ENCODE data around the gene IGF2BP2.
A peak's percentile ranks its signal among the peaks of the same experiment; 100 is the strongest.
"Not testable (repeated sequence)": the region's sequence is repeated elsewhere in the genome, so short reads cannot be mapped to it uniquely, and the experiment has no call there.

Gene IGF2BP2

GRCh38 chr3:185797993-185798830, 26.6 kb downstream of the IGF2BP2 start:
- no peak for DNase-seq (ENCODE audit: low read depth)

DNA sequence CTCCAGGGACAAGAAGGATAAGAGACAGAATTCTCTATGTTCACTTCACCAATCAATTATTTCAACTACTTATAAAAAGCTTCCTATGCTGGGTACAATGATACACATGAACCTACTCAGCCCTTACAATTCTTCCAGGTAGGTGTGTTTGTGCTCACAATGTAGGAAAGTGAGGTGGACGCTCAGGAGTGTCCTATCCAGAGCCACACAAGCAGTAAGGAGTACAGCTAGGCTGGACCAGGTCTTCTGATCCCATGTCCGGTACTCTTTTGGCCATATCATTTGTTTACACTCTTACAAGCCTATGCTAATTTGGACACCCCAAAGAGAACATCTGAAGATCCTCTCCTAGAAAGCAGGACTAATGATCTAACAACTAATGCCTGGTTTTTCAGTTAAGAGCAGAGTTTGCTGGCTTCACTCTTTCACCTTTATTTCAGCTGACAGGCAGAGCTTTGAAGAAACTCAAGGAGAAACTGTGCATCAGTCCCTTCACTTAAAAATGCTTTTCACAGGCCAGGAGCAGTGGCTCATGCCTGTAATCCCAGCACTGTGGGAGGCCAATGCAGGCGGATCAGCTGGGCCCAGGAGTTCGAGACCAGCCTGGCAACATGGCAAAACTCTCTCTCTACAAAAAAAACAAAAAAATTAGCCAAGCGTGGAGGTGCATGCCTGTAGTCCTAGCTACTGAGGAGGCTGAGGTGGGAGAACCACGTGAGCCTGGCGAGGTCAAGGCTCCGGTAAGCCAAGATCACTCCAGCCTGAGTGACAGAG, 27.5 kb downstream of the IGF2BP2 start:
- no peak for DNase-seq (ENCODE audit: low read depth)

DNA sequence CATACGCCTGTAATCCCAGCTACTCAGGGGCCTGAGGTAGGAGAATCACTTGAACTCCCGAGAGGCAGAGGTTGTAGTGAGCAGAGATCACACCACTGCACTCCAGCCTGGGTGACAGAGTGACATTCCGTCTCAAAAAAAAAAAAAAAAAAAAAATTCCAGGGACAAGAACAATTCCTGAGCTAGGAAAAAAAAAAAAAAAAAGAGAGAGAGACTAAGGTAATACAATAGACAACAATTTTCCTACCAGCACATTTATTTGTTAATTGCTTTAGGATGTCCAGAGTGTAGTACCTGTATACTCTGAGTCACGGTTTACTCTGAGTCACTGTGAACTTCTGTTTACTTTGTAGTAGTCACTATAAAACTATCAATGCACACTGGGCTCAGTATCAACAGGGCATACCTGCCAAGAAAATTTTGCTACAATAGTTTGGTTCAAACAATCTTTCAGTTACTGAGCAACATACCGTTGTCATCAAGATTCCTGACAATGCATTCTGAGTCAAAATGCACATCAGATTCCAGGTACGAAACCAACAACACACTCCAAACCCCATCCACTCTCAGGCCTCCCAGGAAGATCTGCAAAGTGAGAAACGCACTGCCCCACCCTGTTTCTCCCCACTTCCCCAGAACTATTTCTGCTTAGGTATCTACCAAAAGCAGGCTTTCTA, 28.3 kb downstream of the IGF2BP2 start:
- DNase-seq (ENCODE audit: low read depth) = peak; percentile 78

GRCh38 chr3:185793381-185793780, 31.5 kb downstream of the IGF2BP2 start:
- no peak for DNase-seq (ENCODE audit: low read depth)

GRCh38 chr3:185792955-185793354, 31.9 kb downstream of the IGF2BP2 start:
- no peak for DNase-seq (ENCODE audit: low read depth)

- DNase-seq (ENCODE audit: low read depth) = no peak
Observed at GRCh38 chr3:185789891-185790830, 34.7 kb downstream of the IGF2BP2 start.

GRCh38 chr3:185789134-185789533, 35.7 kb downstream of the IGF2BP2 start:
- no peak for DNase-seq (ENCODE audit: low read depth)

DNA sequence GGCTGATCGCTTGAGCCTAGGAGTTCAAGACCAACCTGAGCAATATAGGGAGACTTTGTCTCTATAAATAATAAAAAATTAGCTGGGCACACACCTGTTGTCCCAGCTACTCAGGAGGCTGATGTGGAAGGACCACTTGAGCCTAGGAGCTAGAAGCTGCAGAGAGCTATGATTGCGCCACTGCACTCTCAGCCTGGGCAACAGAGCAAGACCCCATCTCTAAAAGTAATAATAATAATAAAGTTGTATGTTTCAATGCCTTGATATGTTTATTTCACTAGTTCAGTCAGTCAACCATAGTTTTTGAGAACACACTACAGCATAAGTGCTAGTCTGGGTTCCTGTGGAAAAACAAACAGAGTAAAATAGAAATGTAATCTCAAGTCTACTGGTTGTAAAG, 36.5 kb downstream of the IGF2BP2 start:
- DNase-seq (ENCODE audit: low read depth) = no peak

- no peak for DNase-seq (ENCODE audit: low read depth)
Observed at GRCh38 chr3:185786956-185787877, 37.6 kb downstream of the IGF2BP2 start.

DNA sequence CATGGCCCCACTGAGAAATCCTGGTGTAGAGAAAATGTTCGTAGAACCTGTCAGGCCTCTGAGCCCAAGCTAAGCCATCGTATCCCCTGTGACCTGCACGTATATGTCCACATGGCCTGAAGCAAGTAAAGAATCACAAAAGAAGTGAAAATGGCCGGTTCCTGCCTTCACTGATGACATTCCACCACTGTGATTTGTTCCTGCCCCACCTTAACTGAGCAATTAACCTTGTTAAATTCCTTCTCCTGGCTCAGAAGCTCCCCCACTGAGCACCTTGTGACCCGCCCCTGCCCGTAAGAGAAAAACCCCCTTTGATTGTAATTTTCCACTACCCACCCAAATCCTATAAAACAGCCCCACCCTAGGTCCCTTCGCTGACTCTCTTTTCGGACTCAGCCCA, 38.6 kb downstream of the IGF2BP2 start:
- not testable (repeated sequence) for DNase-seq (ENCODE audit: low read depth)

- DNase-seq (ENCODE audit: low read depth) = no peak
Observed at GRCh38 chr3:185784317-185784716, 40.5 kb downstream of the IGF2BP2 start.

DNA sequence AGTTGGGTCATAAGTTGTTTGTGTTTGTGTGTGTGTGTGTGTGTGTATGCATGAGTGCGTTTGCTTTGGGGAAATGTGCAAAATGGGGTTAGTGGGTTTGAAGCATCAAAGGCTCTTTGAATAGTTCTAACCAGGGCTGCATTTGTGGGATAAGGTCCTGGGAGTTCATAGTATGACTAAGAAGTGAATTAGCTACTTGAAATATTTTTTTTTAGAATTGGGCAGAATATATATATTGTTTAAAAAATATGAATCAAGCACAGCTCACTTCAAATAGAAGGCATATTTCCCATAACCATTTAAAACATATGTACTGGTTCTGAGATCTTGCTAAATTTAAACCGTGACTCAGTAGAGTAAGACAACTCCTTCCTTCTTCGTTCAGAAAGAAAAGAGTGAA, 43.1 kb downstream of the IGF2BP2 start:
- DNase-seq (ENCODE audit: low read depth) = peak; percentile 79

DNA sequence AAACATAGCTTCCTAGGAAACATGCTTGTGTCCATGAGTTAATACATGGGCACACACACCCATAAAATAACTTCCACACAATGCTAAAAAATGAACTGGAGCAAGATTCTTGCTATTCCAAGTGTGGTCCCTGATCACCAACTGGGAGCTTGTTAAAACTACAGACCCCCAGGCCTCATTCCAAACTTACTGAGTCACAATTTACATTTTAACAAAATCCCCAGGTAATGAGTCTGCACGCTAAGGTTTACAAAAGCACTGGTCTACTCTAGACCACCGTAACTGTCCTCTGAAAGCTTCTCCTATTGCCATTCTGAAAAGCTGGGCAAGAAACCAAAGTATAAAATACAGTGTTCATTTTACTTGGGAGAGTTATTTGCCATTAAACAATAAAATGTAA, 45.4 kb downstream of the IGF2BP2 start:
- DNase-seq (ENCODE audit: low read depth) = no peak

DNA sequence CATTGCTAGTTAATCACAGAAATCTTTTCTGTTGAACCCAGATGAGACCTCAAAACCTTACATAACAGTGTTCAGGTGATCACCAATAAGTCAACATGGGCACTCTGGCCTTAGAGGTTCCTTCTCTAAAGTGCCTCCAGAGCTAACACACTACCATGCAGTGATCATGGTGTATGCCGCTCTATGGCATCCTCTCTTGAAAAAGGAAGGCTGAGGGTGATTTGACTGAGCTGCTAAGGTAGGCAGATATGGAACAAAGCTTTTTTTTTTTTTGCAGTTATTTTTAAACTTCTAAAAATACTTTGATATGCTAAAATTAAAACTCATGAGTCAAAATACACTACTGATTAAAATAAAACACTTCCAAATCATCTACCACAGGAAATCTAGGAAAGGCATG, 46.0 kb downstream of the IGF2BP2 start:
- DNase-seq (ENCODE audit: low read depth) = no peak

- DNase-seq (ENCODE audit: low read depth) = no peak
Observed at GRCh38 chr3:185778094-185778493, 46.7 kb downstream of the IGF2BP2 start.

GRCh38 chr3:185770109-185770508, 54.7 kb downstream of the IGF2BP2 start:
- no peak for DNase-seq (ENCODE audit: low read depth)

- peak; percentile 56 for DNase-seq (ENCODE audit: low read depth)
Observed at GRCh38 chr3:185768578-185768982, 56.3 kb downstream of the IGF2BP2 start.

- DNase-seq (ENCODE audit: low read depth) = no peak
Observed at GRCh38 chr3:185767002-185767688, 57.7 kb downstream of the IGF2BP2 start.

DNA sequence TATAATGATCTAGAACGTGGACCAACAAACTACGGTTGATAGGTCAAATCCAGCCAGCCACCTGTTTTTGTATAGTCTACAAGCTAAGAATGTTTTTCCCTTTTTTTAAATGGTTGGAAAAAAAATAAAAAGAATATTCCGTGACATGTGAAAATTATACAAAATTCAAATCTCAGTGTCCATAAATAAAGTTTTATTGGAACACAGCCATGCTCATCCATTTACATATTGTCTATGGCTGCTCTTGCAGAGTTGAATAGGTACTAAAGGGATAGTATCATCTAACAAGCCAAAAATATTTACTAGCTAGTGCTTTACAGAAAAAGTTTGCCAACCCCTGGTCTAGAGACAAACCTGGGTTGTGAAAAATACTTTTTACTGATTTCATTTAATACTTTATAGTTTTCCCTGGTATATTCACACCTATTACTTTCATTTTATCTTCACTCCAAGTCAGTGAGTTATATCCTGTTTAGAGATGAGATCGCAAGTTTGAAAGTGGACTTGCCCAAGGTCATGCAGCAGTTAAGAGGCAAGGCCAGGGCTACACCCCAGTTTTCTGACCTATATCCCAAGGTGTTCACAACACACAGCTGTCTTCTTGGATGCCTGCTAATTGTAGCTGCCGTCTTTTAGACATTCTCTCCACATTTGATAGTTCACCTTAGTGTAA, 58.4 kb downstream of the IGF2BP2 start:
- DNase-seq (ENCODE audit: low read depth) = no peak

All from HS-5 (cell line).